GM23338 (cell line): ENCODE results near the gene INPP5K. TPM values are rescaled to one million over a fixed set of nuclear protein-coding genes. Genes with fewer than 3 reads are reported as not detected.

Experiments used
- ATAC-seq: fragments of 200-7000 bp; cut with Tn5 transposase; 3 replicates; pipeline ENCODE4 v1.9.1; 2020
- DNase-seq: peaks from one replicate; pipeline ENCODE4 v3.0.0-alpha.2; 2015; ENCODE audit warnings: low spot score
- H2AFZ ChIP-seq: fragments of 200-600 bp; sonication (generic); 2 replicates; pipeline ENCODE4 v1.8.0; 2016; ENCODE audit warnings: antibody characterized with exemption, mild to moderate bottlenecking, moderate library complexity
- H3F3A ChIP-seq: fragments of 200-600 bp; sonication (generic); replicated peaks from 2 replicates; pipeline ENCODE4 v1.8.0; 2017; ENCODE audit warnings: antibody characterized with exemption, mixed run types, low read depth
- H3K27ac ChIP-seq: fragments of 200-600 bp; sonication (generic); 2 replicates; pipeline ENCODE4 v1.6.1; 2016; ENCODE audit warnings: low read depth
- H3K27me3 ChIP-seq: fragments of 200-600 bp; sonication (generic); 2 replicates; pipeline ENCODE4 v1.8.0; 2016; ENCODE audit warnings: mild to moderate bottlenecking, mixed run types, moderate library complexity; ENCODE audit not compliant: insufficient read depth
- H3K36me3 ChIP-seq: fragments of 200-600 bp; sonication (generic); 2 replicates; pipeline ENCODE4 v1.8.0; 2016; ENCODE audit warnings: mild to moderate bottlenecking; ENCODE audit not compliant: insufficient read depth
- H3K4me1 ChIP-seq: fragments of 200-600 bp; sonication (generic); 2 replicates; pipeline ENCODE4 v1.8.0; 2016; ENCODE audit warnings: mild to moderate bottlenecking, moderate library complexity; ENCODE audit not compliant: insufficient read depth
- H3K4me2 ChIP-seq: fragments of 200-600 bp; sonication (generic); 2 replicates; pipeline ENCODE4 v1.7.1; 2017; ENCODE audit warnings: mixed run types
- H3K4me3 ChIP-seq: fragments of 200-600 bp; sonication (generic); 2 replicates; pipeline ENCODE4 v1.6.1; 2016; ENCODE audit warnings: mixed run types
- H3K79me2 ChIP-seq: fragments of 200-600 bp; sonication (generic); replicated peaks from 2 replicates; pipeline ENCODE4 v1.8.0; 2017; ENCODE audit warnings: mild to moderate bottlenecking; ENCODE audit not compliant: insufficient read depth
- H3K9me2 ChIP-seq: fragments of 200-600 bp; sonication (generic); 2 replicates; pipeline ENCODE4 v1.8.0; 2017; ENCODE audit not compliant: insufficient read depth
- H4K20me1 ChIP-seq: fragments of 200-600 bp; sonication (generic); replicated peaks from 2 replicates; pipeline ENCODE4 v1.8.0; 2017; ENCODE audit warnings: mild to moderate bottlenecking; ENCODE audit not compliant: insufficient read depth
- H3K27ac Mint-ChIP-seq: 2 replicates; pipeline ENCODE4 v1.8.0; 2020; ENCODE audit warnings: inconsistent platforms, mild to moderate bottlenecking, moderate library complexity, mixed read lengths
- H3K27me3 Mint-ChIP-seq: 3 replicates; pipeline ENCODE4 v1.8.0; 2022; ENCODE audit warnings: low read depth, mild to moderate bottlenecking, moderate library complexity, mixed read lengths, inconsistent platforms; ENCODE audit not compliant: insufficient read depth, poor library complexity
- H3K36me3 Mint-ChIP-seq: 3 replicates; pipeline ENCODE4 v1.8.0; 2021; ENCODE audit warnings: low read depth, mild to moderate bottlenecking, inconsistent platforms, moderate library complexity, mixed read lengths
- H3K4me1 Mint-ChIP-seq: 3 replicates; pipeline ENCODE4 v1.8.0; 2020; ENCODE audit warnings: mild to moderate bottlenecking, inconsistent platforms, mixed read lengths
- H3K4me3 Mint-ChIP-seq: 3 replicates; pipeline ENCODE4 v1.8.0; 2021; ENCODE audit warnings: moderate library complexity, mild to moderate bottlenecking, inconsistent platforms, mixed read lengths
- H3K9me3 Mint-ChIP-seq: 3 replicates; pipeline ENCODE4 v1.8.0; 2020; ENCODE audit warnings: moderate library complexity, mild to moderate bottlenecking, inconsistent platforms, mixed read lengths
- CREB1 ChIP-seq: fragments of 250-450 bp; sonication (Bioruptor Pico); IDR thresholded peaks from 2 replicates; pipeline ENCODE4 v1.5.0; 2020; ENCODE audit warnings: low read depth, mild to moderate bottlenecking, moderate library complexity
- EZH2 ChIP-seq: fragments of 200-600 bp; sonication (generic); IDR thresholded peaks from one replicate; pipeline ENCODE4 v1.8.0; 2017; ENCODE audit warnings: antibody characterized with exemption, mild to moderate bottlenecking, low read depth; ENCODE audit not compliant: unreplicated experiment
- EZH2phosphoT487 ChIP-seq: fragments of 200-600 bp; sonication (generic); IDR thresholded peaks from one replicate; pipeline ENCODE4 v1.8.1; 2018; ENCODE audit warnings: antibody characterized with exemption; ENCODE audit not compliant: unreplicated experiment
- JUNB ChIP-seq: IDR thresholded peaks from one replicate; pipeline ENCODE4 v1.6.1; 2016; ENCODE audit warnings: antibody characterized with exemption; ENCODE audit not compliant: unreplicated experiment
- NANOG ChIP-seq: IDR thresholded peaks from 2 replicates; pipeline ENCODE4 v1.6.1; 2016; ENCODE audit warnings: antibody characterized with exemption, borderline replicate concordance
- POLR2AphosphoS5 ChIP-seq: IDR thresholded peaks from 2 replicates; pipeline ENCODE4 v1.6.1; 2016; ENCODE audit warnings: antibody characterized with exemption, low read depth
- STAT1 ChIP-seq: IDR thresholded peaks from one replicate; pipeline ENCODE4 v1.6.1; 2016; ENCODE audit warnings: antibody characterized with exemption; ENCODE audit not compliant: unreplicated experiment
- ZNF114 ChIP-seq: fragments of 250-450 bp; sonication (Bioruptor Pico); IDR thresholded peaks from 2 replicates; pipeline ENCODE4 v1.5.0; 2020; ENCODE audit warnings: mild to moderate bottlenecking, moderate library complexity
- ZNF331 ChIP-seq: fragments of 250-450 bp; sonication (Bioruptor Pico); IDR thresholded peaks from 2 replicates; pipeline ENCODE4 v1.5.0; 2020; ENCODE audit warnings: low read depth, mild to moderate bottlenecking, moderate library complexity
- polyA plus RNA-seq: library from polyadenylated mRNA; unstranded; fragments of >200 nt; fragmentation: Nextera tagmentation; extraction: Ambion mirVana; gene quantifications from 2 replicates; pipeline ENCODE4 v1.2.1, GENCODE V29; 2016
- total RNA-seq: library from RNA; depleted of rRNA; stranded (reverse); fragments of >200 nt; shearing (Covaris generic); gene quantifications from 2 replicates; pipeline ENCODE4 v1.2.3, GENCODE V29; 2014
- TF ChIP-seq, protein P1 (sequence below): fragments of 250-450 bp; sonication (Bioruptor Pico); IDR thresholded peaks from 2 replicates; pipeline ENCODE4 v1.5.0; 2020; ENCODE audit warnings: mild to moderate bottlenecking, moderate library complexity
- TF ChIP-seq, protein P2 (sequence below): IDR thresholded peaks from one replicate; pipeline ENCODE4 v1.6.1; 2018; ENCODE audit warnings: antibody characterized with exemption; ENCODE audit not compliant: unreplicated experiment
- TF ChIP-seq, protein P3 (sequence below), 2 experiments: fragments of 200-600 bp in 1 of 2; sonication (generic) in 1 of 2; conservative IDR thresholded peaks; 2 replicates each; pipeline versions ENCODE4 v1.5.1 to v1.6.1; 2016 to 2017; ENCODE audit warnings: antibody characterized with exemption in 2 of 2, low read depth in 2 of 2, mild to moderate bottlenecking in 2 of 2, moderate library complexity in 1 of 2
- TF ChIP-seq, protein P4 (sequence below): IDR thresholded peaks from 2 replicates; pipeline ENCODE4 v1.6.1; 2016; ENCODE audit warnings: antibody characterized with exemption

The INPP5K gene
- total and polyA plus RNA-seq, 2 experiments from 2014 or later: 8.4 to 29.7 TPM

DNA sequence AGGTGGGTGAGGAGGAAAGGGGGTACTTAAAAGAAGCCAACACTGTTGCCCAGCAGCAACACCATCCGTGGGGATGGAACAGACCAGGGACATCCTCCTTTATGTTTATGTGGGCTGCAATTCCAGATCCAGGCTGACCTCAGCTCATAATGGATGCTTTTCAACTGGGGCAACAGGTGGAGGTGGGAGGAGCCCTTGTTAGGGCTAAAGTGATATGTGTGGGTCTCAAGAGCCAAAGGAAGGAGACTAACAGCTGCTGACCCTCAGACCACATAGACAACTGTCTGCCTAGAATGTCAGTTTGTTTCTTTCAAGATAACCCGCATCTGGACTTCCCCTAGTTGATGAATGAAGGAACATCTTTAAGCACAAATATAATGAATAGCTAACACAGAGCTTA is 2.0 kb upstream of the INPP5K start:
- no peaks in the 10 kb centered on the region for H4K20me1 ChIP-seq
- peaks cover 6% of the 10 kb centered on the region; the same call in 1 of the 3 replicates for H3K36me3 Mint-ChIP-seq
- no peaks in the 10 kb centered on the region for H3K27me3 ChIP-seq
- H3K9me2 ChIP-seq: no peaks in the 10 kb centered on the region
- no peaks in the 10 kb centered on the region; the same call in 1 of the 2 replicates for H3K36me3 ChIP-seq
- H3K27ac Mint-ChIP-seq: no peak overlapping the region
- H3F3A ChIP-seq: peaks cover 19% of the 10 kb centered on the region
- H3K79me2 ChIP-seq: peaks cover 13% of the 10 kb centered on the region
- no peak overlapping the region for H3K27ac ChIP-seq
- ATAC-seq (no peak), DNase-seq (no peak)
- TF ChIP-seq, protein P1, sequence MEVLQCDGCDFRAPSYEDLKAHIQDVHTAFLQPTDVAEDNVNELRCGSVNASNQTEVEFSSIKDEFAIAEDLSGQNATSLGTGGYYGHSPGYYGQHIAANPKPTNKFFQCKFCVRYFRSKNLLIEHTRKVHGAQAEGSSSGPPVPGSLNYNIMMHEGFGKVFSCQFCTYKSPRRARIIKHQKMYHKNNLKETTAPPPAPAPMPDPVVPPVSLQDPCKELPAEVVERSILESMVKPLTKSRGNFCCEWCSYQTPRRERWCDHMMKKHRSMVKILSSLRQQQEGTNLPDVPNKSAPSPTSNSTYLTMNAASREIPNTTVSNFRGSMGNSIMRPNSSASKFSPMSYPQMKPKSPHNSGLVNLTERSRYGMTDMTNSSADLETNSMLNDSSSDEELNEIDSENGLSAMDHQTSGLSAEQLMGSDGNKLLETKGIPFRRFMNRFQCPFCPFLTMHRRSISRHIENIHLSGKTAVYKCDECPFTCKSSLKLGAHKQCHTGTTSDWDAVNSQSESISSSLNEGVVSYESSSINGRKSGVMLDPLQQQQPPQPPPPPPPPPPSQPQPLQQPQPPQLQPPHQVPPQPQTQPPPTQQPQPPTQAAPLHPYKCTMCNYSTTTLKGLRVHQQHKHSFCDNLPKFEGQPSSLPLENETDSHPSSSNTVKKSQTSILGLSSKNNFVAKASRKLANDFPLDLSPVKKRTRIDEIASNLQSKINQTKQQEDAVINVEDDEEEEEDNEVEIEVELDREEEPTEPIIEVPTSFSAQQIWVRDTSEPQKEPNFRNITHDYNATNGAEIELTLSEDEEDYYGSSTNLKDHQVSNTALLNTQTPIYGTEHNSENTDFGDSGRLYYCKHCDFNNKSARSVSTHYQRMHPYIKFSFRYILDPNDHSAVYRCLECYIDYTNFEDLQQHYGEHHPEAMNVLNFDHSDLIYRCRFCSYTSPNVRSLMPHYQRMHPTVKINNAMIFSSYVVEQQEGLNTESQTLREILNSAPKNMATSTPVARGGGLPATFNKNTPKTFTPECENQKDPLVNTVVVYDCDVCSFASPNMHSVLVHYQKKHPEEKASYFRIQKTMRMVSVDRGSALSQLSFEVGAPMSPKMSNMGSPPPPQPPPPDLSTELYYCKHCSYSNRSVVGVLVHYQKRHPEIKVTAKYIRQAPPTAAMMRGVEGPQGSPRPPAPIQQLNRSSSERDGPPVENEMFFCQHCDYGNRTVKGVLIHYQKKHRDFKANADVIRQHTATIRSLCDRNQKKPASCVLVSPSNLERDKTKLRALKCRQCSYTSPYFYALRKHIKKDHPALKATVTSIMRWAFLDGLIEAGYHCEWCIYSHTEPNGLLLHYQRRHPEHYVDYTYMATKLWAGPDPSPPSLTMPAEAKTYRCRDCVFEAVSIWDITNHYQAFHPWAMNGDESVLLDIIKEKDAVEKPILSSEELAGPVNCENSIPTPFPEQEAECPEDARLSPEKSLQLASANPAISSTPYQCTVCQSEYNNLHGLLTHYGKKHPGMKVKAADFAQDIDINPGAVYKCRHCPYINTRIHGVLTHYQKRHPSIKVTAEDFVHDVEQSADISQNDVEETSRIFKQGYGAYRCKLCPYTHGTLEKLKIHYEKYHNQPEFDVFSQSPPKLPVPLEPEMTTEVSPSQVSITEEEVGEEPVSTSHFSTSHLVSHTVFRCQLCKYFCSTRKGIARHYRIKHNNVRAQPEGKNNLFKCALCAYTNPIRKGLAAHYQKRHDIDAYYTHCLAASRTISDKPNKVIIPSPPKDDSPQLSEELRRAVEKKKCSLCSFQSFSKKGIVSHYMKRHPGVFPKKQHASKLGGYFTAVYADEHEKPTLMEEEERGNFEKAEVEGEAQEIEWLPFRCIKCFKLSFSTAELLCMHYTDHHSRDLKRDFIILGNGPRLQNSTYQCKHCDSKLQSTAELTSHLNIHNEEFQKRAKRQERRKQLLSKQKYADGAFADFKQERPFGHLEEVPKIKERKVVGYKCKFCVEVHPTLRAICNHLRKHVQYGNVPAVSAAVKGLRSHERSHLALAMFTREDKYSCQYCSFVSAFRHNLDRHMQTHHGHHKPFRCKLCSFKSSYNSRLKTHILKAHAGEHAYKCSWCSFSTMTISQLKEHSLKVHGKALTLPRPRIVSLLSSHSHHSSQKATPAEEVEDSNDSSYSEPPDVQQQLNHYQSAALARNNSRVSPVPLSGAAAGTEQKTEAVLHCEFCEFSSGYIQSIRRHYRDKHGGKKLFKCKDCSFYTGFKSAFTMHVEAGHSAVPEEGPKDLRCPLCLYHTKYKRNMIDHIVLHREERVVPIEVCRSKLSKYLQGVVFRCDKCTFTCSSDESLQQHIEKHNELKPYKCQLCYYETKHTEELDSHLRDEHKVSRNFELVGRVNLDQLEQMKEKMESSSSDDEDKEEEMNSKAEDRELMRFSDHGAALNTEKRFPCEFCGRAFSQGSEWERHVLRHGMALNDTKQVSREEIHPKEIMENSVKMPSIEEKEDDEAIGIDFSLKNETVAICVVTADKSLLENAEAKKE (CRISPR knock-in tag): no peak
- TF ChIP-seq, protein P2, sequence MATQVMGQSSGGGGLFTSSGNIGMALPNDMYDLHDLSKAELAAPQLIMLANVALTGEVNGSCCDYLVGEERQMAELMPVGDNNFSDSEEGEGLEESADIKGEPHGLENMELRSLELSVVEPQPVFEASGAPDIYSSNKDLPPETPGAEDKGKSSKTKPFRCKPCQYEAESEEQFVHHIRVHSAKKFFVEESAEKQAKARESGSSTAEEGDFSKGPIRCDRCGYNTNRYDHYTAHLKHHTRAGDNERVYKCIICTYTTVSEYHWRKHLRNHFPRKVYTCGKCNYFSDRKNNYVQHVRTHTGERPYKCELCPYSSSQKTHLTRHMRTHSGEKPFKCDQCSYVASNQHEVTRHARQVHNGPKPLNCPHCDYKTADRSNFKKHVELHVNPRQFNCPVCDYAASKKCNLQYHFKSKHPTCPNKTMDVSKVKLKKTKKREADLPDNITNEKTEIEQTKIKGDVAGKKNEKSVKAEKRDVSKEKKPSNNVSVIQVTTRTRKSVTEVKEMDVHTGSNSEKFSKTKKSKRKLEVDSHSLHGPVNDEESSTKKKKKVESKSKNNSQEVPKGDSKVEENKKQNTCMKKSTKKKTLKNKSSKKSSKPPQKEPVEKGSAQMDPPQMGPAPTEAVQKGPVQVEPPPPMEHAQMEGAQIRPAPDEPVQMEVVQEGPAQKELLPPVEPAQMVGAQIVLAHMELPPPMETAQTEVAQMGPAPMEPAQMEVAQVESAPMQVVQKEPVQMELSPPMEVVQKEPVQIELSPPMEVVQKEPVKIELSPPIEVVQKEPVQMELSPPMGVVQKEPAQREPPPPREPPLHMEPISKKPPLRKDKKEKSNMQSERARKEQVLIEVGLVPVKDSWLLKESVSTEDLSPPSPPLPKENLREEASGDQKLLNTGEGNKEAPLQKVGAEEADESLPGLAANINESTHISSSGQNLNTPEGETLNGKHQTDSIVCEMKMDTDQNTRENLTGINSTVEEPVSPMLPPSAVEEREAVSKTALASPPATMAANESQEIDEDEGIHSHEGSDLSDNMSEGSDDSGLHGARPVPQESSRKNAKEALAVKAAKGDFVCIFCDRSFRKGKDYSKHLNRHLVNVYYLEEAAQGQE: no peak
- TF ChIP-seq EZH2: no peak
- TF ChIP-seq ZNF114 (CRISPR knock-in tag): no peak
- TF ChIP-seq, protein P3, sequence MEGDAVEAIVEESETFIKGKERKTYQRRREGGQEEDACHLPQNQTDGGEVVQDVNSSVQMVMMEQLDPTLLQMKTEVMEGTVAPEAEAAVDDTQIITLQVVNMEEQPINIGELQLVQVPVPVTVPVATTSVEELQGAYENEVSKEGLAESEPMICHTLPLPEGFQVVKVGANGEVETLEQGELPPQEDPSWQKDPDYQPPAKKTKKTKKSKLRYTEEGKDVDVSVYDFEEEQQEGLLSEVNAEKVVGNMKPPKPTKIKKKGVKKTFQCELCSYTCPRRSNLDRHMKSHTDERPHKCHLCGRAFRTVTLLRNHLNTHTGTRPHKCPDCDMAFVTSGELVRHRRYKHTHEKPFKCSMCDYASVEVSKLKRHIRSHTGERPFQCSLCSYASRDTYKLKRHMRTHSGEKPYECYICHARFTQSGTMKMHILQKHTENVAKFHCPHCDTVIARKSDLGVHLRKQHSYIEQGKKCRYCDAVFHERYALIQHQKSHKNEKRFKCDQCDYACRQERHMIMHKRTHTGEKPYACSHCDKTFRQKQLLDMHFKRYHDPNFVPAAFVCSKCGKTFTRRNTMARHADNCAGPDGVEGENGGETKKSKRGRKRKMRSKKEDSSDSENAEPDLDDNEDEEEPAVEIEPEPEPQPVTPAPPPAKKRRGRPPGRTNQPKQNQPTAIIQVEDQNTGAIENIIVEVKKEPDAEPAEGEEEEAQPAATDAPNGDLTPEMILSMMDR (conservative IDR thresholded peaks at IDR 0.05; ENCODE audit: low read depth in 2 of 2): no peak
- TF ChIP-seq POLR2AphosphoS5: no peak; the same call in 1 of the 2 replicates
- TF ChIP-seq, protein P4, sequence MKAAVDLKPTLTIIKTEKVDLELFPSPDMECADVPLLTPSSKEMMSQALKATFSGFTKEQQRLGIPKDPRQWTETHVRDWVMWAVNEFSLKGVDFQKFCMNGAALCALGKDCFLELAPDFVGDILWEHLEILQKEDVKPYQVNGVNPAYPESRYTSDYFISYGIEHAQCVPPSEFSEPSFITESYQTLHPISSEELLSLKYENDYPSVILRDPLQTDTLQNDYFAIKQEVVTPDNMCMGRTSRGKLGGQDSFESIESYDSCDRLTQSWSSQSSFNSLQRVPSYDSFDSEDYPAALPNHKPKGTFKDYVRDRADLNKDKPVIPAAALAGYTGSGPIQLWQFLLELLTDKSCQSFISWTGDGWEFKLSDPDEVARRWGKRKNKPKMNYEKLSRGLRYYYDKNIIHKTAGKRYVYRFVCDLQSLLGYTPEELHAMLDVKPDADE: no peak
- TF ChIP-seq EZH2phosphoT487: no peak
- no peak for TF ChIP-seq CREB1 (CRISPR knock-in tag)
- no peak for TF ChIP-seq STAT1
- no peak for TF ChIP-seq NANOG
- no peak for TF ChIP-seq JUNB
- TF ChIP-seq ZNF331 (CRISPR knock-in tag): no peak
- H3K27me3 Mint-ChIP-seq: peaks cover 5% of the 10 kb centered on the region
- no peak overlapping the region for H3K4me3 ChIP-seq
- H3K9me3 Mint-ChIP-seq: no peaks in the 10 kb centered on the region
- H3K4me1 ChIP-seq: peaks cover 7% of the 10 kb centered on the region
- no peak overlapping the region for H2AFZ ChIP-seq
- no peak overlapping the region for H3K4me2 ChIP-seq
- peaks cover 12% of the 10 kb centered on the region; the same call in 2 of the 3 replicates for H3K4me1 Mint-ChIP-seq
- H3K4me3 Mint-ChIP-seq: peak overlapping the region; percentile 88; the same call in 2 of the 3 replicates
